Measurements from ENCODE around the gene EEF1AKMT3.
"Not testable (repeated sequence)": the region's sequence is repeated elsewhere in the genome, so short reads cannot be mapped to it uniquely, and the experiment has no call there.

The EEF1AKMT3 gene

GRCh38 chr12:57816001-57816854 is 43.8 kb downstream of the EEF1AKMT3 start:
- no peak for DNase-seq (ENCODE audit: low spot score)
- TF ChIP-seq CTCF (IDR thresholded peaks at IDR 0.05; ENCODE audit: extremely low read depth, missing control alignments) = no peak

- no peak for DNase-seq (ENCODE audit: low spot score)
- no peak for TF ChIP-seq CTCF (IDR thresholded peaks at IDR 0.05; ENCODE audit: extremely low read depth, missing control alignments)
Observed at GRCh38 chr12:57816855-57817151, 44.4 kb downstream of the EEF1AKMT3 start.

GRCh38 chr12:57817261-57817989 is 45.0 kb downstream of the EEF1AKMT3 start:
- no peak for DNase-seq (ENCODE audit: low spot score)
- TF ChIP-seq CTCF (IDR thresholded peaks at IDR 0.05; ENCODE audit: extremely low read depth, missing control alignments) = no peak

GRCh38 chr12:57817990-57818331 is 45.5 kb downstream of the EEF1AKMT3 start:
- not testable (repeated sequence) for DNase-seq (ENCODE audit: low spot score)

- not testable (repeated sequence) for DNase-seq (ENCODE audit: low spot score)
Observed at GRCh38 chr12:57820119-57820518, 47.7 kb downstream of the EEF1AKMT3 start.

GRCh38 chr12:57821015-57821414 is 48.6 kb downstream of the EEF1AKMT3 start:
- not testable (repeated sequence) for DNase-seq (ENCODE audit: low spot score)

- TF ChIP-seq CTCF (IDR thresholded peaks at IDR 0.05; ENCODE audit: extremely low read depth, missing control alignments) = no peak
- no peak for DNase-seq (ENCODE audit: low spot score)
Observed at GRCh38 chr12:57821474-57822214, 49.2 kb downstream of the EEF1AKMT3 start.

GRCh38 chr12:57822392-57823130 is 50.1 kb downstream of the EEF1AKMT3 start:
- TF ChIP-seq CTCF (IDR thresholded peaks at IDR 0.05; ENCODE audit: extremely low read depth, missing control alignments) = no peak
- DNase-seq (ENCODE audit: low spot score) = no peak
